Mesodermal cell (in vitro differentiated cells): Measurements from ENCODE around the gene ANKRD40.

Experiments used
- H3K27ac ChIP-seq: 2 replicates; pipeline ENCODE4 v1.7.0; 2013; ENCODE audit warnings: mild to moderate bottlenecking, low read depth, low read length, moderate library complexity; ENCODE audit not compliant: severe bottlenecking
- H3K36me3 ChIP-seq: 2 replicates; pipeline ENCODE4 v1.7.1; 2013; ENCODE audit warnings: mild to moderate bottlenecking, low read length, moderate library complexity; ENCODE audit not compliant: control insufficient read depth, insufficient read depth
- H3K4me1 ChIP-seq: one replicate; pipeline ENCODE4 v1.7.1; 2013; ENCODE audit warnings: mild to moderate bottlenecking, low read length; ENCODE audit not compliant: insufficient read depth, control insufficient read depth, poor library complexity, severe bottlenecking
- H3K4me3 ChIP-seq: 2 replicates; pipeline ENCODE4 v1.7.0; 2013; ENCODE audit warnings: low read length, control low read depth, mild to moderate bottlenecking; ENCODE audit not compliant: insufficient read depth, poor library complexity, severe bottlenecking; ENCODE audit errors: extremely low read depth
- H3K9me3 ChIP-seq: 2 replicates; pipeline ENCODE4 v1.7.1; 2013; ENCODE audit warnings: mild to moderate bottlenecking, low read length, moderate library complexity; ENCODE audit not compliant: control insufficient read depth
- WGBS, 2 experiments: methylation state at CpG; one replicate each; pipeline ENCODE4 v1.1.5; 2013; ENCODE audit warnings: missing lambda C conversion rate in 2 of 2; ENCODE audit not compliant: insufficient coverage in 2 of 2; 5-methylcytosine and 5-hydroxymethylcytosine counted together

The ANKRD40 gene

DNA sequence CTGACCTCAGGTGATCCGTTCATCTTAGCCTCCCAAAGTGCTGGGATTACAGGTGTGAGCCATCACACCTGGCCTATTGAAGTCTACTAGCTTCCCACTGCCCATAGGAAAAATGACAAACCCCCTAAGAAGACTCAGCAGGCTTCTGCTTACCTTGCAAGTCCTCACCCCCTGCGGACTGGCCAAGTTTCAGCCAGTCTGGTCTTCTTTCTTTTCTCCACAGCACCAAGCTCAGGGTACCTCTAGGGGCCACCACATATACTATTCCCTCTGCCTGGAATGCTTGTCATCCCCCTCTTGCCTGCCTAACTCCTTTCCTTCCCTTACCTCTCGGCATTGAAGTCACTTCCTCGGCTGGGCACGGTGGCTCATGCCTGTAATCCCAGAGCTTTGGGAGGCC, 41.9 kb downstream of the ANKRD40 start:
- peaks cover 32% of the 10 kb centered on the region for H3K4me1 ChIP-seq
- H3K9me3 ChIP-seq = no peaks in the 10 kb centered on the region
- no peak overlapping the region for H3K27ac ChIP-seq
- no peaks in the 10 kb centered on the region for H3K36me3 ChIP-seq
- no peak overlapping the region for H3K4me3 ChIP-seq
- WGBS, 2 experiments = 74 to 97% methylated on average over 4 to 5 of the region's 5 CpGs

- Histone ChIP-seq H3K36me3 (no peaks in the 10 kb centered on the region), H3K4me1 (peaks cover 37% of the 10 kb centered on the region), H3K4me3 (no peak overlapping the region), H3K27ac (no peak overlapping the region), H3K9me3 (no peaks in the 10 kb centered on the region)
- 93 to 97% methylated on average over 12 of the region's 12 CpGs for WGBS, 2 experiments
Measured at GRCh38 chr17:50664788-50665458, 42.8 kb downstream of the ANKRD40 start.

DNA sequence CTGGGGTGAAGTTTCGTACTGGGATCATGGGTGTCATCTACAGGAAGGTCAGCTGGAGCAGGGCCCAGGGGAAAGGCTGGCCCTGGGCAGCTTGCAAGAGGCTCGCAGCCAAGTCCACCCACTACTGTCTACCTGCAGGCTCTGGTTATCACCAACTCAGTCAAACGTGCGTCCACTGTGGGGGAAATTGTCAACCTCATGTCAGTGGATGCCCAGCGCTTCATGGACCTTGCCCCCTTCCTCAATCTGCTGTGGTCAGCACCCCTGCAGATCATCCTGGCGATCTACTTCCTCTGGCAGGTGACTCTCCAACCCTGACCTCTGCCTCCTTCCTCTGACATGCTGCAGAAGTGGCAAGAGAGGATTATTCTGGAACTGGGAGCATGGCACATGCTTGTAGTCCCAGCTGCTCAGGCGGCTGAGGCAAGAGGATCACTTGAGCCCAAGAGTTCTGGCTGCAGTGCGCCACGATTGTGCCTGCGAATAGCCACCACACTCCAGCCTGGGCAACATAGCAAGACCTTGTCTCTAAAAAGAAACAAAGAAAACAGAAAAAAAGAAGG, 43.8 kb downstream of the ANKRD40 start:
- Histone ChIP-seq H3K27ac (no peak overlapping the region), H3K9me3 (no peaks in the 10 kb centered on the region), H3K36me3 (no peaks in the 10 kb centered on the region), H3K4me1 (peaks cover 39% of the 10 kb centered on the region), H3K4me3 (no peak overlapping the region)
- 93 to 95% methylated on average over 8 to 9 of the region's 10 CpGs for WGBS, 2 experiments

DNA sequence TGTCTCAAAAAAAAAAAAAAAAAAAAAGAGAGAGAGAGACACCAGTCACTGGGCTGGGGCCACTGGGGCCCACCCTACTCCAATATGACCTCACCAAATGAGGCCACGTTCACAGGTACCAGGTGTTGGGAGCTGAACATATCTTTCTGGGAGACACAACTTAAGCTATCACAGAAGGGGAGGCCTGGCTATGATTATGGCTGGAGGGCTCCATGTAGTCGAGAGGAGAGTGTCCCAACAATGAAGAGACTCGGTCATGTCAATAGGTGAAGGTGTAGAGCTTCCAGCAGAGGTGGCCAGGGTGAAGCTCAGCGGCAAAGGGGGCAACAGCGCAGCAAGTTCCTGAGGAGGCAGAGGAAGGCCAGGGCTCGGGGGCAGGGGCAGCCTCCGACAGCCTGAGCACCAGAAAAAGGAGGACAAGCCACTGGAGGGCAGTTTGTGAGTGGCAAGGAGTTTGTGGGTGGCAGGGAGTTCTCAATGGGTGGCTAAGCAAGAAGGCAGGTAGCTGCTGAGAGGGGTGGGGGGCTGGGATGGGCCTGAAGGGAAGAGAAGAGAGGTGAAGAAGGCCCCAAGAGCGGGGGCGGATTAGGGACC, 45.0 kb downstream of the ANKRD40 start:
- H3K4me1 ChIP-seq = peaks cover 28% of the 10 kb centered on the region
- H3K4me3 ChIP-seq = no peak overlapping the region
- H3K9me3 ChIP-seq = no peaks in the 10 kb centered on the region
- H3K36me3 ChIP-seq = no peaks in the 10 kb centered on the region
- WGBS, 2 experiments = 94 to 95% methylated on average over 7 to 8 of the region's 9 CpGs
- H3K27ac ChIP-seq = no peak overlapping the region

- H3K4me3 ChIP-seq = no peak overlapping the region
- 62 to 66% methylated on average over 9 of the region's 9 CpGs for WGBS, 2 experiments
- no peaks in the 10 kb centered on the region for H3K36me3 ChIP-seq
- peaks cover 27% of the 10 kb centered on the region for H3K4me1 ChIP-seq
- peak overlapping the region; percentile 83 for H3K27ac ChIP-seq
- no peaks in the 10 kb centered on the region for H3K9me3 ChIP-seq
Measured at GRCh38 chr17:50661795-50662391, 45.8 kb downstream of the ANKRD40 start.

GRCh38 chr17:50661348-50661747, 46.4 kb downstream of the ANKRD40 start:
- Histone ChIP-seq H3K4me1 (peaks cover 27% of the 10 kb centered on the region), H3K27ac (peak overlapping the region; percentile 83)
- 68 to 81% methylated on average over 4 of the region's 5 CpGs for WGBS, 2 experiments

GRCh38 chr17:50660887-50661345, 46.8 kb downstream of the ANKRD40 start:
- H3K27ac ChIP-seq = no peak overlapping the region
- H3K9me3 ChIP-seq = no peaks in the 10 kb centered on the region
- no peaks in the 10 kb centered on the region for H3K36me3 ChIP-seq
- 87 to 92% methylated on average over 6 to 10 of the region's 10 CpGs for WGBS, 2 experiments
- H3K4me3 ChIP-seq = no peak overlapping the region
- peaks cover 27% of the 10 kb centered on the region for H3K4me1 ChIP-seq

More at GRCh38 chr17:50661348-50661747, 46.4 kb downstream of the ANKRD40 start:
- Histone ChIP-seq H3K9me3 (no peaks in the 10 kb centered on the region), H3K4me3 (no peak overlapping the region), H3K36me3 (no peaks in the 10 kb centered on the region)

GRCh38 chr17:50660042-50660886, 47.5 kb downstream of the ANKRD40 start:
- no peak overlapping the region for H3K4me3 ChIP-seq
- no peaks in the 10 kb centered on the region for H3K9me3 ChIP-seq
- H3K27ac ChIP-seq = no peak overlapping the region
- H3K4me1 ChIP-seq = peaks cover 27% of the 10 kb centered on the region
- 90 to 95% methylated on average over 4 to 8 of the region's 11 CpGs for WGBS, 2 experiments
- no peaks in the 10 kb centered on the region for H3K36me3 ChIP-seq

- Histone ChIP-seq H3K9me3 (no peaks in the 10 kb centered on the region), H3K4me3 (no peak overlapping the region), H3K36me3 (no peaks in the 10 kb centered on the region), H3K4me1 (peaks cover 27% of the 10 kb centered on the region), H3K27ac (no peak overlapping the region)
- WGBS, 2 experiments = 90 to 98% methylated on average over 8 of the region's 10 CpGs
Measured at GRCh38 chr17:50659179-50659578, 48.5 kb downstream of the ANKRD40 start.

- 82 to 94% methylated on average over 2 to 6 of the region's 6 CpGs for WGBS, 2 experiments
- Histone ChIP-seq H3K4me1 (peaks cover 27% of the 10 kb centered on the region), H3K27ac (no peak overlapping the region), H3K9me3 (no peaks in the 10 kb centered on the region), H3K36me3 (no peaks in the 10 kb centered on the region), H3K4me3 (no peak overlapping the region)
Measured at GRCh38 chr17:50658616-50659015, 49.1 kb downstream of the ANKRD40 start.
